ENCODE results near the gene RPL37.
"Not testable (repeated sequence)": the region's sequence is repeated elsewhere in the genome, so short reads cannot be mapped to it uniquely, and the experiment has no call there.

- not testable (repeated sequence) for TF ChIP-seq EZH2phosphoT487 (IDR thresholded peaks at IDR 0.05; ENCODE audit: borderline replicate concordance, low read length)
- TF ChIP-seq, protein P1, sequence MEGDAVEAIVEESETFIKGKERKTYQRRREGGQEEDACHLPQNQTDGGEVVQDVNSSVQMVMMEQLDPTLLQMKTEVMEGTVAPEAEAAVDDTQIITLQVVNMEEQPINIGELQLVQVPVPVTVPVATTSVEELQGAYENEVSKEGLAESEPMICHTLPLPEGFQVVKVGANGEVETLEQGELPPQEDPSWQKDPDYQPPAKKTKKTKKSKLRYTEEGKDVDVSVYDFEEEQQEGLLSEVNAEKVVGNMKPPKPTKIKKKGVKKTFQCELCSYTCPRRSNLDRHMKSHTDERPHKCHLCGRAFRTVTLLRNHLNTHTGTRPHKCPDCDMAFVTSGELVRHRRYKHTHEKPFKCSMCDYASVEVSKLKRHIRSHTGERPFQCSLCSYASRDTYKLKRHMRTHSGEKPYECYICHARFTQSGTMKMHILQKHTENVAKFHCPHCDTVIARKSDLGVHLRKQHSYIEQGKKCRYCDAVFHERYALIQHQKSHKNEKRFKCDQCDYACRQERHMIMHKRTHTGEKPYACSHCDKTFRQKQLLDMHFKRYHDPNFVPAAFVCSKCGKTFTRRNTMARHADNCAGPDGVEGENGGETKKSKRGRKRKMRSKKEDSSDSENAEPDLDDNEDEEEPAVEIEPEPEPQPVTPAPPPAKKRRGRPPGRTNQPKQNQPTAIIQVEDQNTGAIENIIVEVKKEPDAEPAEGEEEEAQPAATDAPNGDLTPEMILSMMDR (IDR thresholded peaks at IDR 0.05; ENCODE audit: low read depth, low read length, poor library complexity, severe bottlenecking): not testable (repeated sequence)
These were observed 42.3 kb downstream of the RPL37 start for GRCh38 chr5:40792691-40793090.

Data from DOHH2 (cell line).